K562 (cell line): ENCODE measurements around the gene OXLD1. TPM values are rescaled to one million over a fixed set of nuclear protein-coding genes. Genes with fewer than 3 reads are reported as not detected.
A peak's percentile ranks its signal among the peaks of the same experiment; 100 is the strongest.

Experiments used
- ATAC-seq: fragments of 200-7000 bp; cut with Tn5 transposase; 3 replicates; pipeline ENCODE4 v1.9.1; 2020; ENCODE audit warnings: moderate library complexity
- BruUV-seq: library from RNA; stranded (reverse); fragments of 400-500 nt; replicated peaks from 2 replicates; lab custom pipeline; 2021; lab: Mats Ljungman, UMichigan
- CTCF ChIA-PET: fragments of 300-600 bp; formaldehyde crosslinking; extraction: SDS; loops from one replicate; lab custom pipeline; 2021; ENCODE audit warnings: low intra/inter-chr PET ratio; lab: Yijun Ruan, JAX
- POLR2A ChIA-PET: fragments of 300-600, 350-650 bp; sonication (Branson Sonifier 250); formaldehyde crosslinking; extraction: SDS; loops from one replicate; lab custom pipeline; 2021; ENCODE audit warnings: antibody characterized with exemption, inconsistent platforms; lab: Yijun Ruan, JAX
- DNase-seq, 4 experiments: peaks; one replicate each; pipeline versions ENCODE4 v3.0.0 to v3.0.0-alpha.2; 2011 to 2018; ENCODE audit warnings: low spot score in 3 of 4, mixed read lengths in 3 of 4; ENCODE audit errors: extremely low read depth in 1 of 4
- FAIRE-seq: peaks from 2 replicates; lab custom pipeline; 2011; peaks lifted over from hg19 to GRCh38; lab: Jason Lieb, UNC
- H2AFZ ChIP-seq: 2 replicates; pipeline ENCODE4 v1.6.0; 2011; ENCODE audit warnings: low read depth, low read length, control low read depth, inconsistent platforms
- H3K27ac ChIP-seq: fragments of 200-600 bp; 3 replicates; pipeline ENCODE4 v1.8.0; 2011; ENCODE audit warnings: low read depth, mild to moderate bottlenecking, control low read depth, inconsistent platforms, low read length, moderate library complexity, mixed read lengths; ENCODE audit errors: extremely low read depth
- H3K27me3 ChIP-seq, 2 experiments: fragments of 300-600 bp in 1 of 2; 2 replicates in 1 of 2; 3 replicates in 1 of 2; pipeline versions ENCODE4 v1.6.0 to v1.8.0; 2011; ENCODE audit warnings: inconsistent platforms in 2 of 2, low read length in 2 of 2, mild to moderate bottlenecking in 1 of 2, mixed read lengths in 1 of 2, moderate library complexity in 1 of 2; ENCODE audit not compliant: control insufficient read depth in 2 of 2, insufficient read depth in 2 of 2
- H3K36me3 ChIP-seq: fragments of 300-600 bp; 3 replicates; pipeline ENCODE4 v1.8.0; 2011; ENCODE audit warnings: mild to moderate bottlenecking, low read length, inconsistent platforms; ENCODE audit not compliant: control insufficient read depth, insufficient read depth
- H3K4me1 ChIP-seq, 2 experiments: fragments of 200-600 bp in 1 of 2; replicated peaks in 1 of 2; 2 replicates in 1 of 2; 3 replicates in 1 of 2; pipeline versions ENCODE4 v1.5.1 to v1.8.0; 2011; ENCODE audit warnings: inconsistent platforms in 2 of 2, low read length in 2 of 2, mild to moderate bottlenecking in 1 of 2, mixed read lengths in 1 of 2, moderate library complexity in 1 of 2; ENCODE audit not compliant: control insufficient read depth in 2 of 2, insufficient read depth in 2 of 2
- H3K4me2 ChIP-seq: 2 replicates; pipeline ENCODE4 v1.6.1; 2011; ENCODE audit warnings: low read length, control low read depth, inconsistent platforms, mixed read lengths; ENCODE audit not compliant: insufficient read depth
- H3K4me3 ChIP-seq: fragments of 200-600 bp; sonication (generic), shearing (Covaris generic); 2 replicates; pipeline ENCODE4 v1.5.1; 2016; ENCODE audit warnings: control low read depth, inconsistent platforms
- H3K79me2 ChIP-seq: fragments of 200-600 bp; 3 replicates; pipeline ENCODE4 v1.8.0; 2011; ENCODE audit warnings: low read length, inconsistent platforms; ENCODE audit not compliant: control insufficient read depth, insufficient read depth
- H3K9ac ChIP-seq, 2 experiments: 2 replicates each; pipeline versions ENCODE4 v1.6.0 to v1.6.1; 2011; ENCODE audit warnings: low read depth in 2 of 2, low read length in 2 of 2, control low read depth in 1 of 2, inconsistent platforms in 1 of 2, mild to moderate bottlenecking in 1 of 2, mixed read lengths in 1 of 2; ENCODE audit not compliant: insufficient read depth in 1 of 2
- H3K9me1 ChIP-seq: one replicate; pipeline ENCODE4 v1.6.0; 2011; ENCODE audit warnings: inconsistent platforms, mild to moderate bottlenecking, low read length, moderate library complexity; ENCODE audit not compliant: control insufficient read depth, insufficient read depth
- H3K9me3 ChIP-seq: replicated peaks from 2 replicates; pipeline ENCODE4 v1.5.1; 2011; ENCODE audit warnings: low read depth, low read length, inconsistent platforms; ENCODE audit not compliant: control insufficient read depth, insufficient read depth
- H4K20me1 ChIP-seq: replicated peaks from 2 replicates; pipeline ENCODE4 v1.6.1; 2011; ENCODE audit warnings: low read length, inconsistent platforms, mixed read lengths; ENCODE audit not compliant: control insufficient read depth, insufficient read depth
- HMG20A ChIP-seq: fragments of 450-650 bp; formaldehyde crosslinking; conservative IDR thresholded peaks from 2 replicates; pipeline ENCODE4 v1.4.0; 2020; ENCODE audit warnings: mild to moderate bottlenecking, mixed read lengths
- NRF1 ChIP-seq, 2 experiments: fragments of 450-650 bp; IDR thresholded peaks in 1 of 2; conservative IDR thresholded peaks in 1 of 2; 2 replicates each; pipeline ENCODE4 v1.6.1; 2014; ENCODE audit warnings: mild to moderate bottlenecking in 2 of 2
- TFE3 ChIP-seq: fragments of 450-650 bp; formaldehyde crosslinking; IDR thresholded peaks from 2 replicates; pipeline ENCODE4 v1.4.0; 2020; ENCODE audit warnings: mild to moderate bottlenecking, mixed read lengths
- TSC22D4 ChIP-seq: fragments of 450-650 bp; IDR thresholded peaks from 2 replicates; pipeline ENCODE4 v1.6.1; 2016; ENCODE audit warnings: missing genetic modification characterization, missing biosample characterization, control low read depth
- ZBTB1 ChIP-seq: sonication (generic); formaldehyde crosslinking; IDR thresholded peaks from 2 replicates; pipeline ENCODE4 v1.8.1; 2023; ENCODE audit warnings: missing genetic modification reagents, low read depth, mild to moderate bottlenecking, borderline replicate concordance
- ZNF133 ChIP-seq: fragments of 250-450 bp; sonication (Bioruptor Pico); IDR thresholded peaks from 2 replicates; pipeline ENCODE4 v1.4.0; 2020; ENCODE audit warnings: mild to moderate bottlenecking
- WGBS: fragments of 100-300 bp; shearing (Covaris generic); methylation state at CpG from one replicate; pipeline ENCODE4 v1.1.6; 2016; ENCODE audit warnings: low coverage, mixed read lengths; ENCODE audit not compliant: insufficient coverage; ENCODE audit errors: missing lambda C conversion rate; 5-methylcytosine and 5-hydroxymethylcytosine counted together
- in situ Hi-C: fragments of 300-500 bp; cut with MboI; formaldehyde crosslinking; loops from 4 replicates; pipeline ENCODE4 v1.15.0; 2018; ENCODE audit warnings: inconsistent platforms, mixed read lengths
- intact Hi-C: fragments of 100-400 bp; cut with micrococcal nuclease; formaldehyde crosslinking; loops from 2 replicates; pipeline ENCODE4 v1.14.2; 2022
- polyA plus RNA-seq, 8 experiments: library from polyadenylated mRNA; depleted of rRNA in 4 of 8; stranded (reverse) in 5 of 8; unstranded in 3 of 8; fragments of >200 nt; fragmentation: Nextera tagmentation in 2 of 8; fragmentation: Illumina TruSeq in 1 of 8; extraction: Ambion mirVana in 2 of 8; extraction: Trizol in 1 of 8; gene quantifications; 2 replicates each; pipeline versions ENCODE4 v1.2.1 to v1.2.3, GENCODE V29; 2011 to 2014; ENCODE audit warnings: inconsistent platforms in 1 of 8, missing spikeins in 1 of 8
- total RNA-seq, 7 experiments: library from RNA; depleted of rRNA in 6 of 7; stranded (reverse); fragments of >200 nt in 6 of 7; fragmentation: Illumina TruSeq in 2 of 7; extraction: Trizol in 2 of 7; gene quantifications; 2 replicates each; pipeline versions ENCODE4 v1.2.1 to v1.2.3, GENCODE V29; 2011 to 2021; ENCODE audit warnings: low replicate concordance in 1 of 7
- TF ChIP-seq, protein P1 (sequence below): fragments of 250-450 bp; sonication (Bioruptor Pico); IDR thresholded peaks from 2 replicates; pipeline ENCODE4 v1.5.0; 2022; ENCODE audit warnings: mild to moderate bottlenecking
- TF ChIP-seq, protein P2 (sequence below): sonication (generic); formaldehyde crosslinking; IDR thresholded peaks from 2 replicates; pipeline ENCODE4 v1.9.0; 2022; ENCODE audit warnings: mild to moderate bottlenecking, missing genetic modification reagents

Gene OXLD1
- total and polyA plus RNA-seq, 9 of the 15 experiments (the other 6 are each of a cell fraction or from before 2014, with no cell fraction given), result 4.4 to 115 (median 29.3) TPM

DNA sequence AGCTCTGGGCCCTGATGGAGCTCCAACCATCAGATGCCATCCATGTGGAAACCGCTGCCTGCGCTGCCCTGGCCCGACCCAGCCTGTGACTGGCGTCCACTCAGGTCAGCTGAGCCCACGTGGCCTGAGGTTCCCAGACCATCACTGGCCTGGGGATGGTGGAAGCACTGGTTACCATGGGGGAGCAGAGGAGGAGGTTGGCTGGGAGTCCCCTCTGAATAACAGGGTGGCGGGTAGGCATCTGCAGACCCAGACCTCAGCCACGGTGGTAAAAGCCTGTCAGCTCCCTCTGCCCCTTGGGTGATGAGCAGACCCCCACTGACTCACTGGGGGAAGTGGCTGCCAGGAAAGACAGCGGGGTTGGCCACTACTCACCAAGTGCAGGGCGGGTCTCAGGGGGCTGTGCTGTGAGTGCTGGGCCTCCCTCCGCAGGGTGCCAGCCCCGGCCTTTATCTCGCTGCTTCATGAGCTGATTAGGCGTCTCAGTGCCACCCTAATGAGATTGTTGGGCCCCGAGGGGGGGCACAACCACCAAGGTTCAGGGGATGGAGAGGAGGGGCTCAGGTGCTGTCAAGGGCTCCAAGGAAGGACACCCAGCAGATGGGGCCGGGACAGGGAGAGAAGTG is 10.2 kb downstream of the OXLD1 start, which contains the start of gene PDE6G:
TSS of gene PDE6G (minus strand) at position 425 of the 626 bp plus-strand sequence. CDS start 3,237 bp downstream, outside the sequence.
- H3K27me3 ChIP-seq, result no peaks in the 10 kb centered on the region
- no peaks in the 10 kb centered on the region for H3K9me3 ChIP-seq
- H2AFZ ChIP-seq, result no peak within 1 kb of the TSS
- H3K4me1 ChIP-seq, result peaks cover 0 to 39% of the 10 kb centered on the region in 2 experiments; a peak in 3 of 5 replicates
- no peak for ATAC-seq
- H3K4me3 ChIP-seq, result no peak within 1 kb of the TSS
- intact Hi-C loops, result no loop called here
- FAIRE-seq, result no peak
- H3K4me2 ChIP-seq, result no peak within 1 kb of the TSS
- DNase-seq, result peak in 1 of 4 experiments; percentile 6
- ChIA-PET POLR2A (interaction anchor here (0.7 to 1.3 kb wide), 3 partner anchors 7 to 257 kb away, joined by 3 read pairs; no protein-coding TSS in a partner anchor), CTCF (interaction anchor here (0.5 kb wide), 1 partner anchor 342 kb away, joined by 4 read pairs; no protein-coding TSS in a partner anchor)
- peak within 1 kb of the TSS in 1 of 2 experiments; percentile 79; a peak in 2 of 4 replicates for H3K9ac ChIP-seq
- BruUV-seq, result no TSS peak
- H4K20me1 ChIP-seq, result no peaks in the 10 kb centered on the region
- no peak within 1 kb of the TSS for H3K27ac ChIP-seq
- WGBS, result 60% methylated on average over 15 of the region's 15 CpGs
- H3K79me2 ChIP-seq, result no peaks in the 10 kb centered on the region
- H3K36me3 ChIP-seq, result no peaks in the 10 kb centered on the region
- H3K9me1 ChIP-seq, result no peaks in the 10 kb centered on the region
- no peak for TF ChIP-seq ZBTB1 (CRISPR knock-in tag)
- TF ChIP-seq, protein P1, sequence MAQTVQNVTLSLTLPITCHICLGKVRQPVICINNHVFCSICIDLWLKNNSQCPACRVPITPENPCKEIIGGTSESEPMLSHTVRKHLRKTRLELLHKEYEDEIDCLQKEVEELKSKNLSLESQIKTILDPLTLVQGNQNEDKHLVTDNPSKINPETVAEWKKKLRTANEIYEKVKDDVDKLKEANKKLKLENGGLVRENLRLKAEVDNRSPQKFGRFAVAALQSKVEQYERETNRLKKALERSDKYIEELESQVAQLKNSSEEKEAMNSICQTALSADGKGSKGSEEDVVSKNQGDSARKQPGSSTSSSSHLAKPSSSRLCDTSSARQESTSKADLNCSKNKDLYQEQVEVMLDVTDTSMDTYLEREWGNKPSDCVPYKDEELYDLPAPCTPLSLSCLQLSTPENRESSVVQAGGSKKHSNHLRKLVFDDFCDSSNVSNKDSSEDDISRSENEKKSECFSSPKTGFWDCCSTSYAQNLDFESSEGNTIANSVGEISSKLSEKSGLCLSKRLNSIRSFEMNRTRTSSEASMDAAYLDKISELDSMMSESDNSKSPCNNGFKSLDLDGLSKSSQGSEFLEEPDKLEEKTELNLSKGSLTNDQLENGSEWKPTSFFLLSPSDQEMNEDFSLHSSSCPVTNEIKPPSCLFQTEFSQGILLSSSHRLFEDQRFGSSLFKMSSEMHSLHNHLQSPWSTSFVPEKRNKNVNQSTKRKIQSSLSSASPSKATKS (CRISPR knock-in tag), result no peak
- TF ChIP-seq, protein P2, sequence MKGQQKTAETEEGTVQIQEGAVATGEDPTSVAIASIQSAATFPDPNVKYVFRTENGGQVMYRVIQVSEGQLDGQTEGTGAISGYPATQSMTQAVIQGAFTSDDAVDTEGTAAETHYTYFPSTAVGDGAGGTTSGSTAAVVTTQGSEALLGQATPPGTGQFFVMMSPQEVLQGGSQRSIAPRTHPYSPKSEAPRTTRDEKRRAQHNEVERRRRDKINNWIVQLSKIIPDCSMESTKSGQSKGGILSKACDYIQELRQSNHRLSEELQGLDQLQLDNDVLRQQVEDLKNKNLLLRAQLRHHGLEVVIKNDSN, result 0 out of 2 replicates have a peak, but pooled peaks have one; percentile 15
- TF ChIP-seq HMG20A (CRISPR knock-in tag), result no peak
- TF ChIP-seq TSC22D4 (tag), result no peak
- no peak for TF ChIP-seq ZNF133 (CRISPR knock-in tag)
- TF ChIP-seq TFE3, result no peak
- TF ChIP-seq NRF1 (conservative IDR thresholded peaks at IDR 0.05 in 1 of 2, IDR thresholded peaks at IDR 0.05 in 1 of 2), result no peak
- in situ Hi-C loops, result no loop called here
